HG02623 (cell line): ENCODE measurements around the gene ATG7.

Experiments
- ATAC-seq: cut with Tn5 transposase; IDR thresholded peaks from one replicate; pipeline ENCODE4 v1.9.1; 2021; ENCODE audit warnings: moderate library complexity; ENCODE audit not compliant: unreplicated experiment

The ATG7 gene, protein sequence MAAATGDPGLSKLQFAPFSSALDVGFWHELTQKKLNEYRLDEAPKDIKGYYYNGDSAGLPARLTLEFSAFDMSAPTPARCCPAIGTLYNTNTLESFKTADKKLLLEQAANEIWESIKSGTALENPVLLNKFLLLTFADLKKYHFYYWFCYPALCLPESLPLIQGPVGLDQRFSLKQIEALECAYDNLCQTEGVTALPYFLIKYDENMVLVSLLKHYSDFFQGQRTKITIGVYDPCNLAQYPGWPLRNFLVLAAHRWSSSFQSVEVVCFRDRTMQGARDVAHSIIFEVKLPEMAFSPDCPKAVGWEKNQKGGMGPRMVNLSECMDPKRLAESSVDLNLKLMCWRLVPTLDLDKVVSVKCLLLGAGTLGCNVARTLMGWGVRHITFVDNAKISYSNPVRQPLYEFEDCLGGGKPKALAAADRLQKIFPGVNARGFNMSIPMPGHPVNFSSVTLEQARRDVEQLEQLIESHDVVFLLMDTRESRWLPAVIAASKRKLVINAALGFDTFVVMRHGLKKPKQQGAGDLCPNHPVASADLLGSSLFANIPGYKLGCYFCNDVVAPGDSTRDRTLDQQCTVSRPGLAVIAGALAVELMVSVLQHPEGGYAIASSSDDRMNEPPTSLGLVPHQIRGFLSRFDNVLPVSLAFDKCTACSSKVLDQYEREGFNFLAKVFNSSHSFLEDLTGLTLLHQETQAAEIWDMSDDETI

GRCh38 chr3:11271986-11272904, at the start of gene ATG7:
ATG7 (plus strand) TSS chr3:11272397; CDS start chr3:11298696, 26,299 bp downstream.
- peak; percentile 97 for ATAC-seq

DNA sequence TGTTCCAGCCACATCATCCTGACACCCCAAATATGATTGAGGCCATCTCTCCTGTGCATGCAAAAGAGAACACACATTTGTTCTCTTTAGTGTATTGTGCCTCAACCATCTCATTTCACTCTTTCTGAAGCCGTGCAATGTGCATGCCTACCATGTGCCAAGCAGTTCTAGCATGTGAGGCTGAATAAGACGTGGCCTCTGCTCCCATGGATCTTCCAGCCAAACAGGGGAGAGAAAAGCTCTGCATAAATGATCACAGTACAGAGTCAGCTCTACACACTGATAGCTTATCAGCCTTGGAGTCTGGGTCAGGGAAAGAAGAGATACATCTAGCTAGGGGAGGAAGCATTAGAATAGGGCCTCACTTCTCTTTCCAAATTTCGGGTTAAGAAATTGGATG, 48.2 kb upstream of the ATG7 start:
- no peak for ATAC-seq

- ATAC-seq = no peak
These were observed 47.3 kb upstream of the ATG7 start for GRCh38 chr3:11224870-11225229.

DNA sequence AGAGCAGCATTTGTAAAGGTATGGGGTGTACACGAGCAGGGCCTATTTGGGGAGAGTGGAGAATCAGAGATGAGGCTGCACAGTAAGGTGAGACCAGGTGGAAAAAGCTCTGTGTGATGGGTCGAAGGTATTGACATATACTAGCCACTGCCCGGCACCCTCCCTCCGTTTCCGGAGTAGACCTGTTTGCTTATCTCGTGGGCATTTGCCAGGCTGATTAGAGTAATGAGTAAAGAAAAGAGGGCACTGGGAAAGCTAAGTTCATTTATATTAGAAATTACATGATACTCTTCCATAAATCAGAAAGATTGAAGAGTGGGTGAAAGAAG, 46.2 kb upstream of the ATG7 start:
- no peak for ATAC-seq

DNA sequence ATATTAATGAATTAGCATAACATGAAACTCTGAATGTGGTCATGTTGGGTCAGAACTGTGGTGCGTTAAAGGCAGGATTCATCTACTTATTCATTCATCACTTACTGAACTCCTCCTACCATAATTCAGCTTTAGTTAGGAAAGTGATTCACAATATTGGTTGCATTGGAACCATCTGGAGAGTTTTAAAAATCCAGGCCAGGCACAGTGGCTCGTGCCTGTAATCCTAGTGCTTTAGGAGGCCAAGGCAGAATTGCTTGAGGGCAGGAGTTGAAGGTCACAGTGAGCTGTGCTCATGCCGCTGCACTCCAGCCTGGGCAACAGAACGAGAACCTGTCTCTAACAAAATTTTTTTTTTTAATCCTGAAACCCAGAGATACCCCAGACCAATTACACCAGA, 44.2 kb upstream of the ATG7 start:
- ATAC-seq = no peak

GRCh38 chr3:11230125-11230524, 42.1 kb upstream of the ATG7 start:
- ATAC-seq = no peak

- no peak for ATAC-seq
These were observed 41.4 kb upstream of the ATG7 start for GRCh38 chr3:11230832-11231231.

DNA sequence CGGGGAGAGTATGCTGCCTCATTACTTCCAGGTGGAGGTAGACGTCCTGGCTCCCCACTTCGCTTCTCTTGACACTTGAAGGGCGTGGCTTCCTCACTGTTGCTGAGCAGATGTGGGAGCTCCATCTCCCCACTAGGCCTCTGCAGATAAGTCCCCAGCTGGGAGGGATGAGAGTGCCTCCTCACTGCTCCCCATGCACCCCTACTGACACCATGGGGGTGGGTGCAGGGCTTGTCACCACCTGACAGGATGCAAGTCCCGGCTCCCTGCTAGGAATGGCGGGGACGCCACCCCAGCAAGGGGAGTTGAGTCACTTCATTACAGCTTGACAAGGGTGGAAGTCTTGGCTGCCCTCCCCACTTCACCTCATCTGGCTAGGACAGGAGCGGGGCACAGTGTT, 36.8 kb upstream of the ATG7 start:
- no peak for ATAC-seq

- ATAC-seq = no peak
These were observed 35.4 kb upstream of the ATG7 start for GRCh38 chr3:11236588-11237461.

GRCh38 chr3:11238060-11238459, 34.1 kb upstream of the ATG7 start:
- no peak for ATAC-seq

GRCh38 chr3:11238880-11239279, 33.3 kb upstream of the ATG7 start:
- ATAC-seq = no peak

- no peak for ATAC-seq
These were observed 32.4 kb upstream of the ATG7 start for GRCh38 chr3:11239796-11240195.

DNA sequence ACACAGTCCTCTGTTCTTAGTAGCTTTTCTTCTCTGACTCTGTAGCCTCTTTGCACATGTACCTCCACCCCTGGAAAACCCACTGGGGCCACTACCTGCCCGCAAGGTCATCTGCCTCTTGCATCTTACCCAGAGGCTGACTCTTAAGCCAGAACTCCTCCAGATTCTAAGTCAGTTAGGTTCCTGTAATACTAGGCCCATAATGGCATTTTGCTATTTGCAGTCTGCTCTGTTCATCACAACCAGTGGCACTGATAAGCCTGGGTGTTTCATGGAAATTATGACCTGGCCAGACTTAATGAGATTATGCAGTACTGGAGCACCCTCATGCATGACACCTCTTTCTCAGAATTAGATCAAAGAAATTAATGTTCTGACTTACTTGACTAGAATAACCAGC, 31.7 kb upstream of the ATG7 start:
- ATAC-seq = no peak

DNA sequence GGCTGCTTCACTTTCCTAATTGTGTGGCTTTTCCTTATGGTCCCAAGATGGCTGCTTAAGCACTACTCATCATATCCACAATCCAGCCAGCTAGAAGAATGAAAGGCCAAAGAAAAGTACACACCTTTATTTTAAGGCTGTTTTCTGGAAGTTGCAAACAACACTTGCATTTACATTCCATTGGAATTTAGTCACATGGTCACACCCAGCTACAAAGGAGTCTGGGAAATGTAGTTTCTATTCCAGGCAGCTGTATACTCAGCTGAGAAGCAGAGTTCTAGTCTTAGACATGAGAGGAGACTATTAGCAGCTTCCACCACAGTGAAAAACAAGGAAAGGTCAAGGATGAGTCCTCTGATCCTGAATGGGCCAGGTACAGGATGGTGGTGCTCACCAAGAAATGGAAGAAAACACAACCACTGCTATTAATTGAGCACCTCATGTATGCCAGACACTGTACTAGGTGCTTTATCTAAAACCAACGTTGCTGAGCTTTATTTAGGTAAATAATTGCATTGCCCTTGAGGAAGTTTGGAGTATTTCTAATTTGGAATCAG, 28.0 kb upstream of the ATG7 start:
- no peak for ATAC-seq

DNA sequence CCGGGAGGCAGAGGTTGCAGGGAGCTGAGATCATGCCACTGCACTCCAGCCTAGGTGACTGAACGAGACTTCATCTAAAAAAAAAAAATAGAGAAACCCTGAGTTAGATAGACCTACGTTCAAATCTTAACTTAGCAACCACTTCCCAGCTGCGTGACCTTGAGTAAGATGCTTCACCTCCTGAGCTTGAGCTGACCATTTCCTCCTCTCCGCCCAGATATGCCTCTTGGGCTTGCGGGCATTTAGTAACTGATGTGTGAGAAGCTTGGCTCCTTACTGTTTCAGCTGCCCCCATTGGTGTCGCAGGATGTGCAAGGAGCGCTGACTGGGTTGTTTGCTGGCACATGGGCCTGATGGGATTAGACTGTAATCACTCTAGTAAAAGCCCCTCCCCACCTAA, 26.9 kb upstream of the ATG7 start:
- no peak for ATAC-seq

GRCh38 chr3:11245827-11246662, 26.2 kb upstream of the ATG7 start:
- no peak for ATAC-seq

- ATAC-seq = no peak
These were observed 25.6 kb upstream of the ATG7 start for GRCh38 chr3:11246663-11246970.

DNA sequence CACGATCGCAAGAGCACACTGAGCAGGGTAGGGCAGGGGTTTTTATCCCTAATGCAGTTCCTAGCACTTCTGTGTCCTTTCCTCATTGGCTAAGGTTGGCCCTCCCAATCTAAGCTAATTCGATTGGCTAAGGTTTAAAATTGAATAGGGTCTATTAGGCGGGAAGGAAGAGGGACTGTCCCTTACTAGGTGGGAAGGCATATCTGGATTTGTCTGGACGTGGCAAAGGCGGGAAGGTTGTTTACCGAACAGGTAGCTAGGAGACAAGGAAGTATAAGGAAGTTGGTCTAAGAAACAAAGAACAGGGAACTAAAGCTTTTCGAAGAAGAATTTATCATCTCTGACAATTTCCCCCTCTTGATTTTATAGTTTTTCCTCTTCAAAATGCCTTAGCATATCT, 24.8 kb upstream of the ATG7 start:
- ATAC-seq = no peak

- ATAC-seq = no peak
These were observed 23.6 kb upstream of the ATG7 start for GRCh38 chr3:11248596-11248995.
